Upper lobe of left lung (tissue), 6 donors: ENCODE measurements around the gene SMARCD2. TPM values are rescaled to one million over a fixed set of nuclear protein-coding genes. Genes with fewer than 3 reads are reported as not detected.

ENCODE experiments used
- ATAC-seq, 2 donors: fragments of 200-7000 bp; cut with Tn5 transposase; one replicate each; pipeline ENCODE4 v1.9.1; 2022; ENCODE audit warnings: mild to moderate bottlenecking in 2 of 2, moderate library complexity in 2 of 2; ENCODE audit not compliant: low FRiP score in 2 of 2
- DNase-seq, 2 donors: peaks; one replicate each; pipeline ENCODE4 v3.0.0-alpha.2; 2019 to 2020
- H3K27ac ChIP-seq, 4 donors: fragments of 200-600 bp; sonication (generic); one replicate each; pipeline ENCODE4 v1.5.1; 2016 to 2019
- H3K27me3 ChIP-seq, 4 donors: fragments of 200-600 bp; sonication (generic); one replicate each; pipeline ENCODE4 v1.5.1; 2017 to 2019
- H3K36me3 ChIP-seq, 4 donors: fragments of 200-600 bp; sonication (generic); one replicate each; pipeline ENCODE4 v1.5.1; 2016 to 2019
- H3K4me1 ChIP-seq, 4 donors: fragments of 200-600 bp; sonication (generic); one replicate each; pipeline ENCODE4 v1.5.1; 2018 to 2019
- H3K4me3 ChIP-seq, 4 donors: fragments of 200-600 bp; sonication (generic); one replicate each; pipeline ENCODE4 v1.5.1; 2017 to 2019; ENCODE audit warnings: mild to moderate bottlenecking in 2 of 4, moderate library complexity in 1 of 4
- H3K9me3 ChIP-seq, 4 donors: fragments of 200-600 bp; sonication (generic); one replicate each; pipeline ENCODE4 v1.5.1; 2018 to 2019
- EP300 ChIP-seq, 4 donors: sonication (generic); formaldehyde crosslinking; IDR thresholded peaks; one replicate each; pipeline ENCODE4 v1.5.1; 2017; ENCODE audit warnings: antibody characterized with exemption in 4 of 4, control low read depth in 2 of 4
- POLR2A ChIP-seq, 4 donors: fragments of 450-650 bp; IDR thresholded peaks; one replicate each; pipeline ENCODE4 v1.5.1; 2016 to 2017; ENCODE audit warnings: antibody characterized with exemption in 4 of 4, mild to moderate bottlenecking in 2 of 4
- POLR2AphosphoS5 ChIP-seq, 2 donors: sonication (generic); formaldehyde crosslinking; IDR thresholded peaks; one replicate each; pipeline ENCODE4 v1.5.1; 2017; ENCODE audit warnings: antibody characterized with exemption in 2 of 2
- WGBS, 2 donors: methylation state at CpG; one replicate each; pipeline ENCODE4 v1.1.5; 2017 to 2018; 5-methylcytosine and 5-hydroxymethylcytosine counted together
- total RNA-seq, 6 donors: library from RNA; depleted of rRNA in 4 of 6; stranded (reverse); fragments of >200 nt in 4 of 6; gene quantifications; one replicate each; pipeline versions ENCODE4 v1.1.0 to v1.2.1, GENCODE V29; 2016 to 2021
- TF ChIP-seq, protein P1 (sequence below), 6 experiments: fragments of 450-650 bp in 4 of 6; fragments of 200-600 bp in 2 of 6; sonication (generic) in 2 of 6; IDR thresholded peaks; one replicate each; pipeline ENCODE4 v1.5.1; 2016 to 2019; ENCODE audit warnings: antibody characterized with exemption in 6 of 6
- donor health status: DM: no; HTN: no; CAD: no; lungs with moderate emphysema.
- donor health status: DM: no; HTN: yes; CAD: no; lungs with severe emphysema.

Gene SMARCD2
- total RNA-seq, 6 donors from 2014 or later, result 77.0 to 137 (median 95.7) TPM

DNA sequence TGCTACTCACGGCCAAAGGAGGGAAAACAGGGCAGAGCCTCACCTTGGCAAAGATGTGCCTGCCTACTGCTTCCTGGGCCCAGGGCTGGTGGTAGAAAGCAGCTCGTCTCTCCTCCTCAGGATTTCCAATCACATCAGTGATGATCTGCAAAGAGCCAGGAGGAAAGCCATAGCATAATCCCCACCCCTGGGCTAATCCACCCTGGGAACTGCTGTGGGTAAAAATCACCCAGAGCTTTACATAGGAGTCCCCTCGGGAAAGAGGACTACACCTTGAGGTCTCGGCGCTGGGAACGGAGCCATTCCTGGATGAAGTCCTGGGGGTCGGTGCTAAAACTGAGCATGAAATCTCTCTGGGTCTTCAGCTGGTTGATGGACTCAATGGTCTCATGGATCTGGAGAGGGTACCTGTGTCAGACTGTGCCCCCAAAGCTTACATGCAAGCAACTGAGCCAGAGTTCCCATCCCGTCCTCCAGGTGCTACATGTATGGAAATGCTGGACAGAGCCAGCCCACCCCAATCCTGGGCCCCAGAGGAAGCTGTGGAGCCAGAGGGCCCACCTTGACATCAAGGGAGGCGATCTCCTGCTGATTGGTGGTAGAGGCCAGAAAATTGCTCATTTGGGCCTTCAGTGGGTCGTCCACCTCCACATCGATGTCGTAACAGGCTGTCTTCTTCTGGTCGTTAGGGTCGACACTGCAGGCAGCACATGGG, 9.3 kb downstream of the SMARCD2 start:
- 83 to 88% methylated on average over 11 to 13 of the region's 14 CpGs for WGBS, 2 donors
- TF ChIP-seq POLR2A (IDR thresholded peaks at IDR 0.05) (no peak), EP300 (IDR thresholded peaks at IDR 0.05) (no peak), POLR2AphosphoS5 (IDR thresholded peaks at IDR 0.05) (no peak)
- TF ChIP-seq, protein P1, sequence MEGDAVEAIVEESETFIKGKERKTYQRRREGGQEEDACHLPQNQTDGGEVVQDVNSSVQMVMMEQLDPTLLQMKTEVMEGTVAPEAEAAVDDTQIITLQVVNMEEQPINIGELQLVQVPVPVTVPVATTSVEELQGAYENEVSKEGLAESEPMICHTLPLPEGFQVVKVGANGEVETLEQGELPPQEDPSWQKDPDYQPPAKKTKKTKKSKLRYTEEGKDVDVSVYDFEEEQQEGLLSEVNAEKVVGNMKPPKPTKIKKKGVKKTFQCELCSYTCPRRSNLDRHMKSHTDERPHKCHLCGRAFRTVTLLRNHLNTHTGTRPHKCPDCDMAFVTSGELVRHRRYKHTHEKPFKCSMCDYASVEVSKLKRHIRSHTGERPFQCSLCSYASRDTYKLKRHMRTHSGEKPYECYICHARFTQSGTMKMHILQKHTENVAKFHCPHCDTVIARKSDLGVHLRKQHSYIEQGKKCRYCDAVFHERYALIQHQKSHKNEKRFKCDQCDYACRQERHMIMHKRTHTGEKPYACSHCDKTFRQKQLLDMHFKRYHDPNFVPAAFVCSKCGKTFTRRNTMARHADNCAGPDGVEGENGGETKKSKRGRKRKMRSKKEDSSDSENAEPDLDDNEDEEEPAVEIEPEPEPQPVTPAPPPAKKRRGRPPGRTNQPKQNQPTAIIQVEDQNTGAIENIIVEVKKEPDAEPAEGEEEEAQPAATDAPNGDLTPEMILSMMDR (IDR thresholded peaks at IDR 0.05), result no peak
- H3K27ac ChIP-seq, result no peak overlapping the region
- peaks cover 24 to 39% (median 35%) of the 10 kb centered on the region in 4 donors for H3K4me1 ChIP-seq
- no peaks in the 10 kb centered on the region for H3K27me3 ChIP-seq
- H3K36me3 ChIP-seq, result peaks cover 49 to 91% (median 79%) of the 10 kb centered on the region in 4 donors
- no peak overlapping the region for H3K4me3 ChIP-seq
- ATAC-seq (no peak), DNase-seq (no peak)
- no peaks in the 10 kb centered on the region for H3K9me3 ChIP-seq

DNA sequence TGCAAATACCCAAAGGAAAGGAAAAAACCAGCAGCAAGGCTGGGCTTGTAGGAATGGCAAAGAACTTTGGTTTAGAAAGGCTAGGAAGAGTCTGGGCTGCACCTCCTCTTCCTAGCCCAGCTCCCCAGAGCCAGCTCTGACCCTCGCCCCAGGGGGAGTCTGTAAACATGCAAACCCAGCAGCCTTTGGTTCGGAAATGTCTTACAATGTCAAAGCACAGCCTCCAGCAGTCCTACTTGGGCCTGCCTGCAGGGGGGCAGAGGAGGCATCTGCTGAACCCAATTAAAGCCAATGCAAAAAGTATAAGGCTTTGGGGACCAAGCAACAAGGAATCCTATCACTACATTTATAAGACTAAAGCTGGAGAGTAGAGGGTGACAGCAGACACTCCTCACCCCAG, 10.0 kb downstream of the SMARCD2 start:
- H3K9me3 ChIP-seq, result no peaks in the 10 kb centered on the region
- H3K4me3 ChIP-seq, result no peak overlapping the region
- TF ChIP-seq POLR2A (IDR thresholded peaks at IDR 0.05), result no peak
- TF ChIP-seq, protein P1 (IDR thresholded peaks at IDR 0.05), result no peak
- TF ChIP-seq EP300 (IDR thresholded peaks at IDR 0.05), result no peak
- TF ChIP-seq POLR2AphosphoS5 (IDR thresholded peaks at IDR 0.05), result no peak
- 88% methylated on average over 2 of the region's 2 CpGs; no CpG with 5 or more reads in 1 of the 2 donors for WGBS, 2 donors
- DNase-seq, result no peak
- no peak for ATAC-seq
- H3K36me3 ChIP-seq, result peaks cover 49 to 87% (median 78%) of the 10 kb centered on the region in 4 donors
- H3K4me1 ChIP-seq, result peaks cover 21 to 38% (median 33%) of the 10 kb centered on the region in 4 donors
- no peaks in the 10 kb centered on the region for H3K27me3 ChIP-seq
- no peak overlapping the region for H3K27ac ChIP-seq

DNA sequence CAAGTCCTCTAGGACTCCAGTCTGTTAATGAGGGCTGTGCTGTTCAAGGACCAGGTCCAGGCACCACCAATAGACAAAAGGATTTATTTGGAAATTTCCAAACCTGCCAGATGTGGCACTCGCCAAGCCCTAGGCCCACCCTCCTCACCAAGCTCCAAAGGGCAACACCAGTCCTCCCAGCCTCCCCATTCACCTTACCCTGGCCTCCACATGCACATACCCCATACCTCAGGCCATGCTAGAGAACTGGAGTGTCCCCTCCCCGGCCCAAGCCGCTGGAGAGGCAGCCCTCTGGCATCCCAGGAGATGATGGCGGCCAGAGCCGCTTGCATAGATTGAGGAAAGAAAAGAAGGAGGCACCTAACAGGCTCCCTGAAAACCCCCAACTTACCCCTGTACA, 10.5 kb downstream of the SMARCD2 start:
- H3K27me3 ChIP-seq, result no peaks in the 10 kb centered on the region
- H3K9me3 ChIP-seq, result no peaks in the 10 kb centered on the region
- peaks cover 19 to 33% (median 29%) of the 10 kb centered on the region in 4 donors for H3K4me1 ChIP-seq
- no peak for DNase-seq
- WGBS, 2 donors, result 84 to 88% methylated on average over 2 to 5 of the region's 5 CpGs
- H3K4me3 ChIP-seq, result no peak overlapping the region
- H3K36me3 ChIP-seq, result peaks cover 49 to 83% (median 74%) of the 10 kb centered on the region in 4 donors
- no peak for TF ChIP-seq POLR2A (IDR thresholded peaks at IDR 0.05)
- TF ChIP-seq, protein P1 (IDR thresholded peaks at IDR 0.05), result no peak
- TF ChIP-seq EP300 (IDR thresholded peaks at IDR 0.05), result no peak
- TF ChIP-seq POLR2AphosphoS5 (IDR thresholded peaks at IDR 0.05), result no peak
- H3K27ac ChIP-seq, result no peak overlapping the region
- ATAC-seq, result no peak

DNA sequence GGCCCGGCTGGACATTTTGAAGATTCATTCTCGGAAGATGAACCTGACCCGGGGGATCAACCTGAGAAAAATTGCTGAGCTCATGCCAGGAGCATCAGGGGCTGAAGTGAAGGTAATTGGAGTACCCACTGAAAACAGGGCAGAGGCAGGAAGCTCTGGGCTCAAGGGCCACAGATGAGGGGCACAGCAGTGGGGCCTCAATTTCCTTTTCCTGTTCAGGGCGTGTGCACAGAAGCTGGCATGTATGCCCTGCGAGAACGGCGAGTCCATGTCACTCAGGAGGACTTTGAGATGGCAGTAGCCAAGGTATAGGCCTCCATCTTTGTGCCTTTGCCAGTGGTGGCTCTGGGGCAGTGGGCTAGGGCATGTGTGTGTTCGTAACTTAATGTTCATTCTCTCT, 11.0 kb downstream of the SMARCD2 start:
- DNase-seq (no peak), ATAC-seq (no peak)
- 52 to 58% methylated on average over 7 to 8 of the region's 8 CpGs for WGBS, 2 donors
- H3K4me1 ChIP-seq, result peaks cover 19 to 32% (median 29%) of the 10 kb centered on the region in 4 donors
- H3K27ac ChIP-seq, result no peak overlapping the region
- TF ChIP-seq EP300 (IDR thresholded peaks at IDR 0.05), result no peak
- TF ChIP-seq, protein P1 (IDR thresholded peaks at IDR 0.05), result no peak
- TF ChIP-seq POLR2A (IDR thresholded peaks at IDR 0.05), result no peak
- TF ChIP-seq POLR2AphosphoS5 (IDR thresholded peaks at IDR 0.05), result no peak
- no peak overlapping the region for H3K4me3 ChIP-seq
- H3K9me3 ChIP-seq, result no peaks in the 10 kb centered on the region
- no peaks in the 10 kb centered on the region for H3K27me3 ChIP-seq
- peaks cover 45 to 78% (median 69%) of the 10 kb centered on the region in 4 donors for H3K36me3 ChIP-seq
